ENCODE data around the gene SETDB1.
A peak's percentile ranks its signal among the peaks of the same experiment; 100 is the strongest.

SETDB1 gene

DNA sequence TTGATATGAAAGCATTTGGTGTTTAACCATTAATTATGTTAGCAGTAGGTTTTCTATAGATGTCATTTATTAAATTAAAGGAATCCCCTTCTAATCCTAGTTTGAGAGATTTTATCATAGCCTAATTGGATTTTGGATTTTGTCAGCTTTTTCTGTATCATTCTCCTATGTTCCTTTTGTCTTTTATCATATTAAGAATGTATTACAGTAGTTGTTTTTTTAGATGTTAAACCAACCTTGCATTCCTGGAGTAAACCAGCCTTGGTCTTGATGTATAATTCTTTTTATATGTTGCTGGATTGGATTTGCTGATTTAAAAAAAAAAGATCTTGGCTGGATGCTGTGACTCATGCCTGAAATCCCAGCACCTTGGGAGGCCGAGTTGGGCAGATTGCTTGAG, 5.6 kb downstream of the SETDB1 start:
- peak; percentile 12 for DNase-seq (ENCODE audit: low read depth)

- no peak for DNase-seq (ENCODE audit: low read depth)
These were observed 18.7 kb downstream of the SETDB1 start for GRCh38 chr1:150944856-150945255.

GRCh38 chr1:150954708-150955107, 28.5 kb downstream of the SETDB1 start:
- DNase-seq (ENCODE audit: low read depth), result no peak

- DNase-seq (ENCODE audit: low read depth), result no peak
These were observed 29.1 kb downstream of the SETDB1 start for GRCh38 chr1:150955280-150955679.

DNA sequence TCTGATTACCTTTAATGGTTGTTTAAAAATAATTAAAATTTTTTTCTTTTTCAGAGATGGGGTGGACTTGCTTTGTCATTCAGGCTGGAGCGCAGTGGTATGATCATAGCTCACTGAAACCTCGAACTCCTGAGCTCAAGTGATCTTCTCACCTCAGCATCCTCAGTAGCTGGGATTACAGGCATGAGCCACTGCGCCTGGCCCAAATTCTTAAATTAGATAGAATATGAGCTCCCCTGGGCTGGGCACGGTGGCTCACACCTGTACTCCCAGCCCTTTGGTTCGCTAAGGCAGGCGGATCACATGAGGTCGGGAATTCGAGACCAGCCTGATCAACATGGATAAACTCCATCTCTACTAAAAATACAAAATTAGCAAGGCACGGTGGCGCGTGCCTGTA, 31.5 kb downstream of the SETDB1 start:
- no peak for DNase-seq (ENCODE audit: low read depth)

DNA sequence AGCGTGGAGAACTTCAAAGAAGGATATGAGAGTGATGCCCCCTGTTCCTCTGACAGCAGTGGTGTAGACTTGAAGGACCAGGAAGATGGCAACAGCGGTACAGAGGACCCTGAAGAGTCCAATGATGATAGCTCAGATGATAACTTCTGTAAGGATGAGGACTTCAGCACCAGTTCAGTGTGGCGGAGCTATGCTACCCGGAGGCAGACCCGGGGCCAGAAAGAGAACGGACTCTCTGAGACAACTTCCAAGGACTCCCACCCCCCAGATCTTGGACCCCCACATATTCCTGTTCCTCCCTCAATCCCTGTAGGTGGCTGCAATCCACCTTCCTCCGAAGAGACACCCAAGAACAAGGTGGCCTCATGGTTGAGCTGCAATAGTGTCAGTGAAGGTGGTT, 34.5 kb downstream of the SETDB1 start:
- DNase-seq (ENCODE audit: low read depth), result no peak

DNA sequence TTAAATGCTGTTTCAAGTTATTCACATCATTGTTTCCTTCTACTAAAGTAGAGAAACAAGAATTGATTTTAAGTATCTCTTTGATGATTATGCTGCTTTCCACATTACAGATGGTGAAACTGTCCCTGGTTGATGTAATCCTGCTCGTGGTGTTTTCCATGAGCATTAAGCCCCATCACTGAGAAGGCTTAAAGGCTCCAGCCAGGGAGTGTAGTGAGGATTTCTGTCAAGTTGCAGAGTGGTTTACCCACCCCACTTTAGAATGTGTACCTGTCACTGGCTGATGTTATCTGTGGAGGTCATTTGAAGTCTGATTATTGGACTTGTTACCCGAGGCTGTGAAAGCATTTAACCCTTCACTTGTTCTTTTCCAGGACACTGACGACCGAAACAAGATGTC, 35.6 kb downstream of the SETDB1 start:
- no peak for DNase-seq (ENCODE audit: low read depth)

- DNase-seq (ENCODE audit: low read depth), result no peak
These were observed 37.4 kb downstream of the SETDB1 start for GRCh38 chr1:150963321-150964163.

- no peak for DNase-seq (ENCODE audit: low read depth)
These were observed 38.0 kb downstream of the SETDB1 start for GRCh38 chr1:150964164-150964489.

- no peak for DNase-seq (ENCODE audit: low read depth)
These were observed 39.4 kb downstream of the SETDB1 start for GRCh38 chr1:150965605-150966004.

DNA sequence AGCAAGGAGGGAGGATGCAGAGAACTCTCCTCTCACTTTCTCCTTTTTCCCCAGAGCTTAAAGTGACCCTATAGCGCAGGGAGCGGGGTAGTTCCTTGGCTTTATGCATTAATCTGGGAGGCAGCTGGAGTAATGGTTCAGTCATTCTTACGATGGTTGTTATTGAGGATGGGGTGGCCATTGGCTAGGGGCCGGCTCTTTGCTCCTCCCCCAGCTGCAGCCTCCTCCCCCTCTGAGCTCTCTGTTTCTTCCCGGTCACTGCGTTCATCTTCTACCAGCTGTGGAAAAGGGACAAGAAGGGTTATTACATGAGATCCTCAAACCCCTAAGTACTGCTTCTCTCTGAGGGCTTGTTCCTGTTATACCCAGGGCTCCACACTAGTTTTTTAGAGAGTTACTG, 39.8 kb downstream of the SETDB1 start:
- no peak for DNase-seq (ENCODE audit: low read depth)

- no peak for DNase-seq (ENCODE audit: low read depth)
These were observed 41.8 kb downstream of the SETDB1 start for GRCh38 chr1:150967936-150968335.

- no peak for DNase-seq (ENCODE audit: low read depth)
These were observed 42.3 kb downstream of the SETDB1 start for GRCh38 chr1:150968491-150968890.

- DNase-seq (ENCODE audit: low read depth), result no peak
These were observed 43.5 kb downstream of the SETDB1 start for GRCh38 chr1:150969626-150970025.

GRCh38 chr1:150970808-150971582, 44.8 kb downstream of the SETDB1 start:
- no peak for DNase-seq (ENCODE audit: low read depth)

- no peak for DNase-seq (ENCODE audit: low read depth)
These were observed 45.6 kb downstream of the SETDB1 start for GRCh38 chr1:150971583-150972416.

GRCh38 chr1:150972417-150972940, 46.3 kb downstream of the SETDB1 start:
- no peak for DNase-seq (ENCODE audit: low read depth)

GRCh38 chr1:150973258-150973835, 47.2 kb downstream of the SETDB1 start:
- no peak for DNase-seq (ENCODE audit: low read depth)

- no peak for DNase-seq (ENCODE audit: low read depth)
These were observed 47.8 kb downstream of the SETDB1 start for GRCh38 chr1:150973836-150974579.

- DNase-seq (ENCODE audit: low read depth), result no peak
These were observed 48.7 kb downstream of the SETDB1 start, which contains the start of gene CERS2 for GRCh38 chr1:150974580-150975478. TSS of gene CERS2 (minus strand) at chr1:150974835. CDS start at chr1:150969090, 5,745 bp downstream.

Data from CMK (cell line).